HepG2 (cell line): ENCODE data around the gene ODAD4. TPM values are rescaled to one million over a fixed set of nuclear protein-coding genes. Genes with fewer than 3 reads are reported as not detected.

ENCODE experiments used
- ARID4A ChIP-seq: sonication (generic); formaldehyde crosslinking; IDR thresholded peaks from 2 replicates; pipeline ENCODE4 v1.5.0; 2020; ENCODE audit warnings: mild to moderate bottlenecking, missing genetic modification reagents, borderline replicate concordance
- IKZF5 ChIP-seq: IDR thresholded peaks from 2 replicates; pipeline ENCODE4 v1.6.1; 2018; ENCODE audit warnings: missing genetic modification reagents, mild to moderate bottlenecking, missing compliant biosample characterization
- LBX2 ChIP-seq: sonication (generic); formaldehyde crosslinking; IDR thresholded peaks from 2 replicates; pipeline ENCODE4 v1.5.0; 2020; ENCODE audit warnings: missing genetic modification reagents, mild to moderate bottlenecking, borderline replicate concordance
- REPIN1 ChIP-seq: sonication (generic); formaldehyde crosslinking; IDR thresholded peaks from 2 replicates; pipeline ENCODE4 v1.8.0; 2022; ENCODE audit warnings: missing genetic modification reagents, low read depth, mild to moderate bottlenecking, borderline replicate concordance
- TCF12 ChIP-seq, 2 experiments: fragments of 450-650 bp in 1 of 2; sonication (generic) in 1 of 2; formaldehyde crosslinking in 1 of 2; IDR thresholded peaks; 2 replicates each; pipeline versions ENCODE4 v1.6.1 to v1.8.0; 2017 to 2022; ENCODE audit warnings: antibody characterized with exemption in 1 of 2, mild to moderate bottlenecking in 1 of 2, missing genetic modification reagents in 1 of 2, moderate library complexity in 1 of 2
- ZKSCAN5 ChIP-seq: sonication (generic); formaldehyde crosslinking; IDR thresholded peaks from 2 replicates; pipeline ENCODE4 v1.5.1; 2020; ENCODE audit warnings: mild to moderate bottlenecking, missing genetic modification reagents
- ZNF407 ChIP-seq: sonication (generic); formaldehyde crosslinking; IDR thresholded peaks from one replicate; pipeline ENCODE4 v1.5.1; 2020; ENCODE audit warnings: mild to moderate bottlenecking, missing genetic modification reagents; ENCODE audit errors: not compliant biosample characterization
- ZNF766 ChIP-seq: sonication (generic); formaldehyde crosslinking; IDR thresholded peaks from 2 replicates; pipeline ENCODE4 v1.5.0; 2020; ENCODE audit warnings: missing genetic modification reagents, borderline replicate concordance
- ZNF770 ChIP-seq: sonication (generic); formaldehyde crosslinking; IDR thresholded peaks from 2 replicates; pipeline ENCODE4 v1.5.0; 2020; ENCODE audit warnings: mild to moderate bottlenecking, missing genetic modification reagents
- polyA plus RNA-seq, 8 experiments: library from polyadenylated mRNA; depleted of rRNA in 3 of 8; stranded (reverse) in 7 of 8; unstranded in 1 of 8; fragments of >200 nt; fragmentation: Illumina TruSeq in 4 of 8; extraction: Trizol in 4 of 8; gene quantifications; 2 replicates each; pipeline versions ENCODE4 v1.2.1 to v1.2.3, GENCODE V29; 2011 to 2016; ENCODE audit warnings: low read depth in 4 of 8, missing spikeins in 1 of 8, mixed read lengths in 1 of 8; ENCODE audit not compliant: insufficient read depth in 1 of 8
- total RNA-seq, 5 experiments: library from RNA; depleted of rRNA; stranded (reverse); fragments of >200 nt; fragmentation: Illumina TruSeq; extraction: Trizol; gene quantifications; 2 replicates each; pipeline ENCODE4 v1.2.3, GENCODE V29; 2016; ENCODE audit warnings: low read depth in 1 of 5

The ODAD4 gene
- total and polyA plus RNA-seq, 2 of the 13 experiments (the other 11 are each of a cell fraction or from before 2014, with no cell fraction given): 0.48 to 0.53 TPM

- peak; percentile 91; the same call in 1 of the 2 replicates for TF ChIP-seq ARID4A (CRISPR knock-in tag)
- peak; percentile 87 for TF ChIP-seq IKZF5
- TF ChIP-seq REPIN1 (CRISPR knock-in tag): peak; percentile 95
- no peak for TF ChIP-seq LBX2 (CRISPR knock-in tag)
- TF ChIP-seq TCF12 (IDR thresholded peaks at IDR 0.05): no peak
- no peak for TF ChIP-seq TCF12 (CRISPR knock-in tag; IDR thresholded peaks at IDR 0.05)
- peak; percentile 89 for TF ChIP-seq ZNF770
- TF ChIP-seq ZKSCAN5 (CRISPR knock-in tag): no peak
- TF ChIP-seq ZNF766 (CRISPR knock-in tag): 0 out of 2 replicates have a peak, but pooled peaks have one; percentile 77
- TF ChIP-seq ZNF407 (CRISPR knock-in tag): peak; percentile 44
These were observed 22.5 kb upstream of the ODAD4 start (continued) for GRCh38 chr17:41907633-41908539.
